Mesenchymal stem cell (in vitro differentiated cells and primary cell): ENCODE data around the gene EMILIN3.

Experiments
- DNase-seq: peaks from one replicate; pipeline ENCODE4 v3.0.0-alpha.2; 2013
- H2AFZ ChIP-seq: one replicate; pipeline ENCODE4 v1.6.1; 2013; ENCODE audit warnings: low read depth, mild to moderate bottlenecking, control low read depth, inconsistent platforms, low read length, moderate library complexity
- H2AK5ac ChIP-seq: 2 replicates; pipeline ENCODE4 v1.6.1; 2013; ENCODE audit warnings: low read length, moderate library complexity, mild to moderate bottlenecking, inconsistent platforms; ENCODE audit not compliant: severe bottlenecking
- H2BK120ac ChIP-seq: one replicate; pipeline ENCODE4 v1.6.1; 2013; ENCODE audit warnings: low read depth, mild to moderate bottlenecking, inconsistent platforms, low read length, moderate library complexity
- H2BK12ac ChIP-seq, 2 experiments: one replicate each; pipeline ENCODE4 v1.6.1; 2013; ENCODE audit warnings: inconsistent platforms in 2 of 2, low read length in 2 of 2, mild to moderate bottlenecking in 2 of 2, moderate library complexity in 2 of 2, control low read depth in 1 of 2
- H2BK15ac ChIP-seq: one replicate; pipeline ENCODE4 v1.6.1; 2013; ENCODE audit warnings: mild to moderate bottlenecking, low read depth, inconsistent platforms; ENCODE audit not compliant: poor library complexity, severe bottlenecking
- H2BK5ac ChIP-seq: 2 replicates; pipeline ENCODE4 v1.6.1; 2013; ENCODE audit warnings: low read depth, mild to moderate bottlenecking, low read length, control low read depth, inconsistent platforms; ENCODE audit not compliant: poor library complexity, severe bottlenecking
- H3K14ac ChIP-seq, 2 experiments: one replicate each; pipeline ENCODE4 v1.6.1; 2013; ENCODE audit warnings: inconsistent platforms in 2 of 2, low read length in 2 of 2, control low read depth in 1 of 2, mild to moderate bottlenecking in 1 of 2, moderate library complexity in 1 of 2
- H3K18ac ChIP-seq, 2 experiments: one replicate each; pipeline ENCODE4 v1.6.1; 2013; ENCODE audit warnings: inconsistent platforms in 2 of 2, low read length in 2 of 2, control low read depth in 1 of 2, low read depth in 1 of 2, mild to moderate bottlenecking in 1 of 2
- H3K23ac ChIP-seq, 2 experiments: one replicate each; pipeline ENCODE4 v1.6.1; 2013; ENCODE audit warnings: inconsistent platforms in 2 of 2, low read length in 2 of 2, mild to moderate bottlenecking in 2 of 2, moderate library complexity in 2 of 2, control low read depth in 1 of 2
- H3K27ac ChIP-seq: 2 replicates; pipeline ENCODE4 v1.5.1; 2013; ENCODE audit warnings: mild to moderate bottlenecking, moderate library complexity, low read length, control low read depth, inconsistent platforms; ENCODE audit not compliant: poor library complexity, severe bottlenecking
- H3K27me3 ChIP-seq, 2 experiments: 2 replicates each; pipeline versions ENCODE4 v1.6.1 to v1.7.0; 2013; ENCODE audit warnings: low read length in 2 of 2, mild to moderate bottlenecking in 2 of 2, moderate library complexity in 2 of 2, control low read depth in 1 of 2, inconsistent platforms in 1 of 2; ENCODE audit not compliant: control insufficient read depth in 1 of 2, insufficient read depth in 1 of 2
- H3K36me3 ChIP-seq, 2 experiments: 2 replicates each; pipeline versions ENCODE4 v1.6.1 to v1.7.0; 2013; ENCODE audit warnings: low read length in 2 of 2, control low read depth in 1 of 2, inconsistent platforms in 1 of 2, low read depth in 1 of 2, mild to moderate bottlenecking in 1 of 2; ENCODE audit not compliant: insufficient read depth in 2 of 2, control insufficient read depth in 1 of 2
- H3K4ac ChIP-seq, 2 experiments: one replicate each; pipeline ENCODE4 v1.6.1; 2013; ENCODE audit warnings: inconsistent platforms in 2 of 2, low read length in 2 of 2, mild to moderate bottlenecking in 2 of 2, moderate library complexity in 2 of 2, control low read depth in 1 of 2, low read depth in 1 of 2
- H3K4me1 ChIP-seq: 2 replicates; pipeline ENCODE4 v1.6.1; 2013; ENCODE audit warnings: low read depth, low read length, control low read depth; ENCODE audit not compliant: control insufficient read depth, insufficient read depth
- H3K4me2 ChIP-seq: 2 replicates; pipeline ENCODE4 v1.6.1; 2013; ENCODE audit warnings: low read length, mild to moderate bottlenecking, inconsistent platforms; ENCODE audit not compliant: poor library complexity, severe bottlenecking
- H3K4me3 ChIP-seq, 2 experiments: 2 replicates each; pipeline versions ENCODE4 v1.5.1 to v1.7.0; 2013; ENCODE audit warnings: low read length in 2 of 2, mild to moderate bottlenecking in 2 of 2, control low read depth in 1 of 2, low read depth in 1 of 2; ENCODE audit not compliant: insufficient read depth in 1 of 2
- H3K79me1 ChIP-seq: replicated peaks from 2 replicates; pipeline ENCODE4 v1.6.1; 2013; ENCODE audit warnings: mild to moderate bottlenecking, control low read depth, low read length, inconsistent platforms; ENCODE audit not compliant: poor library complexity, severe bottlenecking
- H3K9ac ChIP-seq: 2 replicates; pipeline ENCODE4 v1.7.0; 2013; ENCODE audit warnings: mild to moderate bottlenecking, low read length, moderate library complexity
- H3K9me3 ChIP-seq: 2 replicates; pipeline ENCODE4 v1.7.0; 2013; ENCODE audit warnings: mild to moderate bottlenecking, low read length; ENCODE audit not compliant: control insufficient read depth
- H4K8ac ChIP-seq: one replicate; pipeline ENCODE4 v1.6.1; 2013; ENCODE audit warnings: inconsistent platforms, mild to moderate bottlenecking, low read length, moderate library complexity
- H4K91ac ChIP-seq: one replicate; pipeline ENCODE4 v1.6.1; 2013; ENCODE audit warnings: mild to moderate bottlenecking, low read length, inconsistent platforms
- WGBS: methylation state at CpG from one replicate; pipeline ENCODE4 v1.1.7; 2013; ENCODE audit warnings: mixed read lengths; 5-methylcytosine and 5-hydroxymethylcytosine counted together

EMILIN3 gene

DNA sequence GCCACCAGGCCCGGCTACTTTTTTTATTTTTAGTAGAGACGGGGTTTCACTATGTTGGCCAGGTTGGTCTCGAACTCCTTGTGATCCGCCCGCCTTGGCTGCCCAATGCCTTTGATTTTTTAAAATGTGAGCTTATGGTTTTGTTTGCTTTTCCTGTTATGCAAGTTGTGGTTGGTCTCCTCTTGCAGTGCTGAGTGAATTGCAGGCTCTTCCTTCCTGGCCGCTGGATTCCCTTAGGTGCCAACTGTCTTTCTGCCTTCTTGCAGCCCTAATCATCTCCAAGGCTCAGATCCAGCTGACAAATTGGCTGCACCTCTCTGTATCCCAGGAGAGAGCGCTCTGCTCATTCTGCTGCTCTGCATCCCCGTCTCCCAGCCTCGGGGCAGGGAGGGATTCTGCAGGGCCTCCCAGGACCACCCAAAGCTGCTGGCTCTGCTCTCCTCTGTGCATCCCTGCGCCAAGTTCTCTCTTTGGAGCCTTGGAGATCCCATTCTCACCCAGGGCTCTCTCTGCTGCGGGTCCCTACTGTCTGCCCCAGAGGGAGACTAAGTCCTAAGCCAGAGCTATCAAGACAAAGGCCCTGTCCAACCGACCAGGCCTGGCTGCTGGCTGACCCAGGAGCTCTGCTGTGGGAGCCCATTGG lies 14.1 kb upstream of the EMILIN3 start:
- Histone ChIP-seq H4K91ac (no peak overlapping the region), H2AK5ac (no peak overlapping the region), H3K18ac (no peak overlapping the region), H3K4me1 (no peaks in the 10 kb centered on the region), H4K8ac (no peak overlapping the region), H3K9ac (no peak overlapping the region), H3K4me3 (no peak overlapping the region), H3K36me3 (no peaks in the 10 kb centered on the region), H2BK15ac (no peak overlapping the region), H3K4me2 (no peak overlapping the region), H3K14ac (no peak overlapping the region), H3K9me3 (no peaks in the 10 kb centered on the region), H2BK5ac (no peak overlapping the region), H3K27ac (no peak overlapping the region), H2BK12ac (no peak overlapping the region), H2AFZ (no peak overlapping the region), H3K4ac (no peak overlapping the region), H3K23ac (no peak overlapping the region), H3K79me1 (no peaks in the 10 kb centered on the region), H3K27me3 (peaks cover 30 to 67% of the 10 kb centered on the region in 2 experiments), H2BK120ac (no peak overlapping the region)
- no peak for DNase-seq
- WGBS: 90% methylated on average over 12 of the region's 12 CpGs

DNA sequence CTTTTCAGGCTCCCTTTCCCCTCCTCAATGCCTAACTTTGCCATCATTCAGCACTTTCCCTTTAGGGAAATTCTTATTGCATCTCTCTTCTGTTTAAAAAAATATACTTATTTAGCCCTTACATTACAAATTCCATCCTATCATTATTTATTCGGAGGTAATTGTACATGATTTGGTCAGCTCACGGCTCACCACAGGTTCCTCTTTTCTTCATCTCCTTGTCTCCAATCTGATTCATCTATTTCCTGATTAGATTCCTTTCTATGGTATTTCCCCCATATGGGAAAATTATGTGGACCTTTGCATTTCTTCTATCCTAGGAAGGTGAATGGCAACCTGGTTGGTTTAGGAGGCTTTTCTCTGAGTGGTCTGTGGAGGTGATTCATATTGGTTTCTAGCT lies 12.9 kb upstream of the EMILIN3 start:
- H3K14ac ChIP-seq: no peak overlapping the region
- no peak overlapping the region for H2BK5ac ChIP-seq
- H3K4me3 ChIP-seq: no peak overlapping the region
- H3K79me1 ChIP-seq: no peaks in the 10 kb centered on the region
- H3K4me1 ChIP-seq: no peaks in the 10 kb centered on the region
- H3K36me3 ChIP-seq: no peaks in the 10 kb centered on the region
- WGBS: 89% methylated on average over 2 of the region's 2 CpGs
- H2AFZ ChIP-seq: no peak overlapping the region
- H3K18ac ChIP-seq: no peak overlapping the region
- H2AK5ac ChIP-seq: no peak overlapping the region
- no peak overlapping the region for H4K8ac ChIP-seq
- H3K27ac ChIP-seq: no peak overlapping the region
- no peak overlapping the region for H2BK15ac ChIP-seq
- H3K27me3 ChIP-seq: peaks cover 41 to 75% of the 10 kb centered on the region in 2 experiments
- no peak overlapping the region for H2BK120ac ChIP-seq
- H3K9me3 ChIP-seq: no peaks in the 10 kb centered on the region
- H2BK12ac ChIP-seq: no peak overlapping the region
- no peak for DNase-seq
- no peak overlapping the region for H3K4me2 ChIP-seq
- H4K91ac ChIP-seq: no peak overlapping the region
- no peak overlapping the region for H3K4ac ChIP-seq
- H3K23ac ChIP-seq: no peak overlapping the region
- H3K9ac ChIP-seq: no peak overlapping the region

DNA sequence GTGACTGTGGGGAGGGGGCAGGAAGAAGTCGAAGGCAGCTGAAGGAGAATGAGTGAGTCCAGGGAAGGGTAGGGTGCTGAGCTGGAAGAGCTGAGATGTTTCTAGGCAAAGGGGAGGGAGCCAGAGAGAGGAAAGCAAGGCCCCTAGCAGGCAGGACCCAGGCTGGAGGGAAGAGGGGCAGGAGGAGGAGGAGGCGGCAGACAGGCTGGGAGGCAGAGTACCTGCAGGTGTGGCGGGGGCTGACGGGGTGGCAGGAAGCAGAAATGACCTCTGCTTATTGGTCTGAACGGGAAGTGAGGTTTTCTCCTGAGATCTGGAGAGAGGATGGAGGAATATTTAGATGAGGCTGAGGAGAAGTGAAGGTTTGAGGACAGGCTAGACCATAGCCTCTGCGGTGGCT lies 10.7 kb upstream of the EMILIN3 start:
- DNase-seq: no peak
- Histone ChIP-seq H2BK15ac (no peak overlapping the region), H2AFZ (no peak overlapping the region), H2BK5ac (no peak overlapping the region), H3K18ac (no peak overlapping the region), H3K27me3 (peaks cover 56 to 80% of the 10 kb centered on the region in 2 experiments), H3K23ac (peak overlapping the region in 1 of 2 experiments; percentile 56), H3K4me1 (no peaks in the 10 kb centered on the region), H3K27ac (no peak overlapping the region), H3K79me1 (no peaks in the 10 kb centered on the region), H3K36me3 (no peaks in the 10 kb centered on the region), H2BK120ac (no peak overlapping the region), H3K4me3 (no peak overlapping the region), H2BK12ac (no peak overlapping the region), H3K9ac (no peak overlapping the region), H3K4me2 (no peak overlapping the region), H4K91ac (no peak overlapping the region), H3K14ac (no peak overlapping the region), H3K9me3 (no peaks in the 10 kb centered on the region), H2AK5ac (no peak overlapping the region), H4K8ac (no peak overlapping the region), H3K4ac (no peak overlapping the region)
- WGBS: 61% methylated on average over 6 of the region's 6 CpGs

GRCh38 chr20:41376349-41376748 lies 9.7 kb upstream of the EMILIN3 start:
- no peak for DNase-seq
- no peaks in the 10 kb centered on the region for H3K9me3 ChIP-seq
- H3K4me3 ChIP-seq: no peak overlapping the region
- no peak overlapping the region for H2BK12ac ChIP-seq
- H2AFZ ChIP-seq: no peak overlapping the region
- no peak overlapping the region for H3K9ac ChIP-seq
- H3K4me2 ChIP-seq: no peak overlapping the region
- H2BK15ac ChIP-seq: no peak overlapping the region
- WGBS: 78% methylated on average over 5 of the region's 5 CpGs
- no peak overlapping the region for H3K18ac ChIP-seq
- H3K27ac ChIP-seq: no peak overlapping the region
- H3K27me3 ChIP-seq: peaks cover 58 to 86% of the 10 kb centered on the region in 2 experiments
- no peaks in the 10 kb centered on the region for H3K36me3 ChIP-seq
- H3K23ac ChIP-seq: no peak overlapping the region
- no peak overlapping the region for H4K91ac ChIP-seq
- no peak overlapping the region for H2AK5ac ChIP-seq
- H3K4ac ChIP-seq: no peak overlapping the region
- no peak overlapping the region for H4K8ac ChIP-seq
- H3K4me1 ChIP-seq: no peaks in the 10 kb centered on the region
- no peak overlapping the region for H2BK5ac ChIP-seq
- no peak overlapping the region for H2BK120ac ChIP-seq
- H3K14ac ChIP-seq: no peak overlapping the region
- H3K79me1 ChIP-seq: no peaks in the 10 kb centered on the region
